GM19467 (cell line): ENCODE measurements around the gene NF1.
"Not testable (repeated sequence)": the region's sequence is repeated elsewhere in the genome, so short reads cannot be mapped to it uniquely, and the experiment has no call there.

Source experiments
- ATAC-seq: cut with Tn5 transposase; IDR thresholded peaks from one replicate; pipeline ENCODE4 v1.9.1; 2021; ENCODE audit warnings: mild to moderate bottlenecking, moderate library complexity; ENCODE audit not compliant: unreplicated experiment

The NF1 gene

GRCh38 chr17:31249835-31250141 is 155.0 kb downstream of the NF1 start:
- no peak for ATAC-seq

- no peak for ATAC-seq
Measured at GRCh38 chr17:31250229-31250628, 155.5 kb downstream of the NF1 start.

GRCh38 chr17:31251105-31251969 is 156.6 kb downstream of the NF1 start:
- no peak for ATAC-seq

GRCh38 chr17:31251970-31252328 is 157.2 kb downstream of the NF1 start:
- no peak for ATAC-seq

GRCh38 chr17:31252741-31253140 is 158.0 kb downstream of the NF1 start:
- no peak for ATAC-seq

- no peak for ATAC-seq
Measured at GRCh38 chr17:31254654-31255053, 159.9 kb downstream of the NF1 start.

- no peak for ATAC-seq
Measured at GRCh38 chr17:31256936-31257335, 162.2 kb downstream of the NF1 start.

GRCh38 chr17:31260151-31260550 is 165.4 kb downstream of the NF1 start:
- ATAC-seq = no peak

GRCh38 chr17:31261601-31262000 is 166.8 kb downstream of the NF1 start:
- no peak for ATAC-seq

GRCh38 chr17:31262923-31263322 is 168.1 kb downstream of the NF1 start:
- ATAC-seq = not testable (repeated sequence)

GRCh38 chr17:31266042-31266441 is 171.3 kb downstream of the NF1 start:
- no peak for ATAC-seq

GRCh38 chr17:31269036-31269577 is 174.3 kb downstream of the NF1 start:
- no peak for ATAC-seq

GRCh38 chr17:31269578-31269983 is 174.8 kb downstream of the NF1 start:
- no peak for ATAC-seq

- no peak for ATAC-seq
Measured at GRCh38 chr17:31272236-31272635, 177.5 kb downstream of the NF1 start.

GRCh38 chr17:31272803-31273202 is 178.0 kb downstream of the NF1 start:
- no peak for ATAC-seq

GRCh38 chr17:31273516-31273915 is 178.7 kb downstream of the NF1 start:
- no peak for ATAC-seq

- ATAC-seq = no peak
Measured at GRCh38 chr17:31274252-31274651, 179.5 kb downstream of the NF1 start.

GRCh38 chr17:31275116-31275515 is 180.3 kb downstream of the NF1 start:
- no peak for ATAC-seq

- no peak for ATAC-seq
Measured at GRCh38 chr17:31279401-31279800, 184.6 kb downstream of the NF1 start.

GRCh38 chr17:31281061-31281460 is 186.3 kb downstream of the NF1 start:
- no peak for ATAC-seq

- no peak for ATAC-seq
Measured at GRCh38 chr17:31283841-31284240, 189.1 kb downstream of the NF1 start.

- ATAC-seq = no peak
Measured at GRCh38 chr17:31286587-31286986, 191.8 kb downstream of the NF1 start.

- not testable (repeated sequence) for ATAC-seq
Measured at GRCh38 chr17:31287932-31288331, 193.2 kb downstream of the NF1 start.
